ENCODE results near the gene HHATL.

GRCh38 chr3:42750834-42751233, 48.2 kb upstream of the HHATL start:
- TF ChIP-seq CTCF (conservative IDR thresholded peaks at IDR 0.05; ENCODE audit: low read length), result no peak
- no peak for TF ChIP-seq EZH2phosphoT487 (IDR thresholded peaks at IDR 0.05; ENCODE audit: borderline replicate concordance, low read depth, low read length)
